Left lung (tissue), 10 donors: Measurements from ENCODE around the gene MRPL17. TPM values are rescaled to one million over a fixed set of nuclear protein-coding genes. Genes with fewer than 3 reads are reported as not detected.

ENCODE experiments used
- ATAC-seq: fragments of 200-7000 bp; cut with Tn5 transposase; one replicate; pipeline ENCODE4 v1.9.1; 2020; ENCODE audit warnings: moderate library complexity
- DNase-seq, 4 donors: peaks; one replicate each; pipeline ENCODE4 v3.0.0-alpha.2; 2013 to 2020
- H3K27ac ChIP-seq, 2 donors: fragments of 200-600 bp; sonication (generic) in 1 of 2; one replicate each; pipeline versions ENCODE4 v1.5.0 to v1.8.0; 2020 to 2021
- H3K27me3 ChIP-seq, 2 donors: fragments of 200-600 bp; sonication (generic) in 1 of 2; one replicate each; pipeline versions ENCODE4 v1.5.0 to v1.8.0; 2020 to 2021
- H3K36me3 ChIP-seq, 2 donors: fragments of 200-600 bp; sonication (generic) in 1 of 2; one replicate each; pipeline versions ENCODE4 v1.5.0 to v1.8.0; 2020 to 2021
- H3K4me1 ChIP-seq, 2 donors: fragments of 200-600 bp; one replicate each; pipeline ENCODE4 v1.8.0; 2021
- H3K4me3 ChIP-seq, 2 donors: fragments of 200-600 bp; sonication (generic) in 1 of 2; one replicate each; pipeline versions ENCODE4 v1.5.0 to v1.8.0; 2020 to 2021; ENCODE audit warnings: mild to moderate bottlenecking in 1 of 2
- H3K9me3 ChIP-seq, 2 donors: fragments of 200-600 bp; sonication (generic) in 1 of 2; one replicate each; pipeline versions ENCODE4 v1.5.0 to v1.8.0; 2020 to 2021
- CTCF ChIP-seq, 2 donors: fragments of 200-600 bp; sonication (generic) in 1 of 2; IDR thresholded peaks; one replicate each; pipeline versions ENCODE4 v1.5.0 to v1.8.0; 2021; ENCODE audit warnings: antibody characterized with exemption in 2 of 2
- intact Hi-C, 2 donors: fragments of 100-400 bp; cut with DNase I; formaldehyde crosslinking; loops; one replicate each; pipeline versions ENCODE4 v1.11.2 to v1.14.2; 2022
- polyA plus RNA-seq, 6 donors: library from polyadenylated mRNA; unstranded; fragments of 120-200 nt; gene quantifications; one replicate each; pipeline ENCODE4 v1.2.1, GENCODE V29; 2013; ENCODE audit not compliant: insufficient read length in 6 of 6
- total RNA-seq, 2 donors: library from RNA; stranded (reverse); fragmentation: NEBNext Ultra II Directional; extraction: Animal tissue kit (Norgen Biotek cat#: 25700); gene quantifications; one replicate each; pipeline ENCODE4 v1.2.1, GENCODE V29; 2021
- donor health status: DM: no; HTN: yes; CAD: no.
- donor health status: DM: no; HTN: no; CAD: no.

Gene MRPL17
- total and polyA plus RNA-seq, 8 donors = 45.0 to 57.3 (median 51.0) TPM

- ATAC-seq (no peak), DNase-seq (no peak)
- peaks cover 11 to 26% of the 10 kb centered on the region in 2 donors for H3K4me1 ChIP-seq
- intact Hi-C loops = no loop called here
- H3K9me3 ChIP-seq = no peaks in the 10 kb centered on the region
- peaks cover 0 to 37% of the 10 kb centered on the region in 2 donors for H3K36me3 ChIP-seq
- no peak for TF ChIP-seq CTCF (IDR thresholded peaks at IDR 0.05)
- no peak overlapping the region for H3K27ac ChIP-seq
- H3K27me3 ChIP-seq = no peaks in the 10 kb centered on the region
- no peak overlapping the region for H3K4me3 ChIP-seq
Measured at GRCh38 chr11:6631361-6631890, 51.7 kb downstream of the MRPL17 start.

- peak overlapping the region; percentile 13 to 26 for H3K4me3 ChIP-seq
- no peak for TF ChIP-seq CTCF (IDR thresholded peaks at IDR 0.05)
- H3K9me3 ChIP-seq = no peaks in the 10 kb centered on the region
- peaks cover 0 to 44% of the 10 kb centered on the region in 2 donors for H3K36me3 ChIP-seq
- ATAC-seq = no peak
- peaks cover 8 to 19% of the 10 kb centered on the region in 2 donors for H3K4me1 ChIP-seq
- H3K27me3 ChIP-seq = no peaks in the 10 kb centered on the region
- no peak overlapping the region for H3K27ac ChIP-seq
- DNase-seq = no peak
- intact Hi-C loops = no loop called here
Measured at GRCh38 chr11:6630632-6631291, 52.4 kb downstream of the MRPL17 start.

Other genes starting within 250 kb of the MRPL17 start
- gene HPX, start 242.4 kb downstream of the MRPL17 start, total RNA-seq = under 1 TPM; 0.86 to 0.90 TPM
- 10 to 100 TPM in 2 of 6 donors, 1 to 10 TPM in 4; 5.8 to 11.4 (median 7.4) TPM for gene HPX, start 242.4 kb downstream of the MRPL17 start, polyA plus RNA-seq
- 10 to 100 TPM; 20.6 to 24.5 TPM for gene TRIM3, start 209.4 kb downstream of the MRPL17 start, total RNA-seq
- 10 to 100 TPM; 22.5 to 35.5 (median 27.4) TPM for gene TRIM3, start 209.4 kb downstream of the MRPL17 start, polyA plus RNA-seq
- 10 to 100 TPM; 41.3 to 51.0 TPM for gene ARFIP2, start 202.0 kb downstream of the MRPL17 start, total RNA-seq
- gene ARFIP2, start 202.0 kb downstream of the MRPL17 start, polyA plus RNA-seq = 10 to 100 TPM; 61.2 to 75.0 (median 67.6) TPM
- 10 to 100 TPM; 36.8 to 46.4 TPM for gene TIMM10B, start 201.8 kb downstream of the MRPL17 start, total RNA-seq
- 10 to 100 TPM; 29.0 to 33.0 (median 30.2) TPM for gene TIMM10B, start 201.8 kb downstream of the MRPL17 start, polyA plus RNA-seq
- 10 to 100 TPM in 1 of 2 donors, 1 to 10 TPM in 1; 7.1 to 12.5 TPM for gene DNHD1, start 186.1 kb downstream of the MRPL17 start, total RNA-seq
- gene DNHD1, start 186.1 kb downstream of the MRPL17 start, polyA plus RNA-seq = 10 to 100 TPM; 14.3 to 18.6 (median 16.1) TPM
- 10 to 100 TPM; 18.0 to 19.5 TPM for gene RRP8, start 79.7 kb downstream of the MRPL17 start, total RNA-seq
- gene RRP8, start 79.7 kb downstream of the MRPL17 start, polyA plus RNA-seq = 10 to 100 TPM; 17.0 to 24.4 (median 22.2) TPM
- 100 to 1,000 TPM; 155 to 165 TPM for gene ILK, start 79.6 kb downstream of the MRPL17 start, total RNA-seq
- gene ILK, start 79.6 kb downstream of the MRPL17 start, polyA plus RNA-seq = 100 to 1,000 TPM; 146 to 158 (median 152) TPM
- 100 to 1,000 TPM; 127 TPM for gene TAF10, start 71.1 kb downstream of the MRPL17 start, total RNA-seq
- 10 to 100 TPM; 44.6 to 72.1 (median 59.1) TPM for gene TAF10, start 71.1 kb downstream of the MRPL17 start, polyA plus RNA-seq
- gene TPP1, start 63.9 kb downstream of the MRPL17 start, total RNA-seq = 100 to 1,000 TPM; 202 to 264 TPM
- 10 to 100 TPM; 60.3 to 81.1 (median 68.6) TPM for gene TPP1, start 63.9 kb downstream of the MRPL17 start, polyA plus RNA-seq
- 10 to 100 TPM; 15.4 to 18.9 TPM for gene DCHS1, start 27.5 kb downstream of the MRPL17 start, total RNA-seq
- 10 to 100 TPM; 32.8 to 49.5 (median 40.9) TPM for gene DCHS1, start 27.5 kb downstream of the MRPL17 start, polyA plus RNA-seq
- gene OR2AG2, start 88.6 kb upstream of the MRPL17 start, total RNA-seq = under 1 TPM; 0.13 to 0.20 TPM
- under 1 TPM in 2 of 6 donors, not detected in 4; 0.06 to 0.08 TPM for gene OR2AG2, start 88.6 kb upstream of the MRPL17 start, polyA plus RNA-seq
- gene OR2AG1, start 99.7 kb upstream of the MRPL17 start, total RNA-seq = not detected
- under 1 TPM in 5 of 6 donors, not detected in 1; 0.03 to 0.06 (median 0.05) TPM for gene OR2AG1, start 99.7 kb upstream of the MRPL17 start, polyA plus RNA-seq
- gene OR6A2, start 116.3 kb upstream of the MRPL17 start, total RNA-seq = under 1 TPM; 0.15 to 0.18 TPM
- not detected for gene OR6A2, start 116.3 kb upstream of the MRPL17 start, polyA plus RNA-seq
- not detected for gene OR10A5, start 162.3 kb upstream of the MRPL17 start, total RNA-seq
- gene OR10A5, start 162.3 kb upstream of the MRPL17 start, polyA plus RNA-seq = not detected
- not detected for gene OR10A2, start 179.7 kb upstream of the MRPL17 start, total RNA-seq
- gene OR10A2, start 179.7 kb upstream of the MRPL17 start, polyA plus RNA-seq = under 1 TPM in 2 of 6 donors, not detected in 4; 0.04 to 0.06 TPM
- not detected for gene OR10A4, start 193.3 kb upstream of the MRPL17 start, total RNA-seq
- gene OR10A4, start 193.3 kb upstream of the MRPL17 start, polyA plus RNA-seq = not detected
- under 1 TPM in 1 of 2 donors, not detected in 1; 0.24 TPM for gene OR2D2, start 209.2 kb upstream of the MRPL17 start, total RNA-seq
- not detected for gene OR2D2, start 209.2 kb upstream of the MRPL17 start, polyA plus RNA-seq
- not detected for gene OR2D3, start 237.7 kb upstream of the MRPL17 start, total RNA-seq
- not detected for gene OR2D3, start 237.7 kb upstream of the MRPL17 start, polyA plus RNA-seq
- gene ZNF215, start 243.1 kb upstream of the MRPL17 start, total RNA-seq = 1 to 10 TPM; 2.4 to 3.7 TPM
- 1 to 10 TPM in 3 of 6 donors, under 1 TPM in 3; 0.66 to 2.6 (median 1.0) TPM for gene ZNF215, start 243.1 kb upstream of the MRPL17 start, polyA plus RNA-seq